Skin of body (tissue), 2 donors: ENCODE measurements around the gene ARHGAP20. TPM values are rescaled to one million over a fixed set of nuclear protein-coding genes. Genes with fewer than 3 reads are reported as not detected.

ENCODE experiments used
- DNase-seq: peaks from one replicate; lab custom pipeline; 2025; lab: John Stamatoyannopoulos, UW
- total RNA-seq: library from RNA; depleted of rRNA; stranded (reverse); fragments of >200 nt; gene quantifications from one replicate; pipeline ENCODE4 v1.2.3, GENCODE V29; 2014

ARHGAP20 gene
- total RNA-seq, 1 donor from 2014 or later, result 7.6 TPM

GRCh38 chr11:110530900-110531741 is 181.1 kb downstream of the ARHGAP20 start:
- peak; percentile 42 for DNase-seq

- no peak for DNase-seq
Measured at GRCh38 chr11:110529043-110529442, 183.2 kb downstream of the ARHGAP20 start.

- no peak for DNase-seq
Measured at GRCh38 chr11:110527146-110527545, 185.1 kb downstream of the ARHGAP20 start.
